Measurements from ENCODE around the gene NPAS3.

Gene NPAS3

DNA sequence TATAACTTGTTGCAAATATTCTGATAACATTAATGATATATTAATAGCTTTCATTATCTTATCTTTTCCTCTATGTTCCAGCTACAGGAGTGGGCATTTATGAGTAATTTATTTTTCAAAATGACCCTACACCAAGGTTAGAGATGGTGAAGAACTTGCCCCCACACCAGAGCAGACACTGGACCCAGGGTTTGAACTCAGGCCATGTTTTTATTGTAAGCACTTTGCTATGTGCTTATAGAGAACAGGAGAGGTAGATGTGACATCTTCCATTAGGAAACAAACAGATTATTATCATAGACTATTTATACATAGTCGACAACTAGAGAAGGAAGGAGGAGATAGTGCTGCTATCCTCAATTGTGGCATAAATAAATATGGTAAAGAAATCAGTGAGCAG lies 747.0 kb downstream of the NPAS3 start:
- DNase-seq: no peak
- H3K4me1 Mint-ChIP-seq: no peaks in the 10 kb centered on the region
- no peak overlapping the region for H3K27ac Mint-ChIP-seq
- no peaks in the 10 kb centered on the region for H3K9me3 Mint-ChIP-seq
- no peak overlapping the region for H3K4me3 Mint-ChIP-seq
- no peaks in the 10 kb centered on the region for H3K36me3 Mint-ChIP-seq (ENCODE audit: low read depth)
- no peaks in the 10 kb centered on the region for H3K27me3 Mint-ChIP-seq
- no peak for ATAC-seq

DNA sequence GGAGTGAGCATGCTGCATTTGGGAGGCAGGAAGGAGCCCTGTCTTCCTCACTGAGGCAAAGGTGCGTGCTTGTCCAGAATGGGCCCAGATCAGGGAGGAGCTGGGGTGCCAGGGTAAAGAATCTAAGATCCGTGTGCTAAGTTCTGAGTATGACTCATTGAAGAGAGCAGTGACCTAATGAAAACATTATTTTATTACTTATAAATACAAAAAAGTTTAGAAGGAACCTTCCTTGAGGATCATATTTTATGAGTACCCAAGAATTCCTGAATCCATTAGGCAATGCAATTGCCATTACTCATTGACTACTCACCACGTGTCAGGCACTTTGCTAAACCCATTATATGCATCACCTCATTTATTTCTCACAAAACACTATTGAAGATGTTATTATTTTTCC lies 747.5 kb downstream of the NPAS3 start:
- DNase-seq (no peak), ATAC-seq (no peak)
- Mint-ChIP-seq H3K9me3 (no peaks in the 10 kb centered on the region), H3K36me3 (ENCODE audit: low read depth) (no peaks in the 10 kb centered on the region), H3K27me3 (no peaks in the 10 kb centered on the region), H3K27ac (no peak overlapping the region), H3K4me3 (no peak overlapping the region), H3K4me1 (no peaks in the 10 kb centered on the region)

DNA sequence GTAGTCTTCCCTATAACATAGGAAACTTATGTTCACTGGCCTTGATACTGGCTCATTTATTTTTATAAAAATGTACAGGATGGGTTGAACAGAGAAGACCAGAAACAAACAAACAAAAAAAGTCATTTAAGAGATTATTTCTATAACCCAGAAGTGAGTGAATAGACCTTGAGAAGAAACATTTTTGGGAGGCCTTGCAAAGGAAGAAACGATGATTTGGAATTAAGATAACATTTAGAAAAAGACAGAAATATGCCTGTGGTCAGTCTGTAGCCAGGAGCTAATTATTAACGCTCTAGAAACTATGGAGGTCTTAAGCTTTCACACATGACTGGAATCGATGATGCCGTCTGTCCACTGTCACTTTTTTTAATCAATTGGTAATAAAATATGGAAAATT lies 748.2 kb downstream of the NPAS3 start:
- H3K27me3 Mint-ChIP-seq: no peaks in the 10 kb centered on the region

DNA sequence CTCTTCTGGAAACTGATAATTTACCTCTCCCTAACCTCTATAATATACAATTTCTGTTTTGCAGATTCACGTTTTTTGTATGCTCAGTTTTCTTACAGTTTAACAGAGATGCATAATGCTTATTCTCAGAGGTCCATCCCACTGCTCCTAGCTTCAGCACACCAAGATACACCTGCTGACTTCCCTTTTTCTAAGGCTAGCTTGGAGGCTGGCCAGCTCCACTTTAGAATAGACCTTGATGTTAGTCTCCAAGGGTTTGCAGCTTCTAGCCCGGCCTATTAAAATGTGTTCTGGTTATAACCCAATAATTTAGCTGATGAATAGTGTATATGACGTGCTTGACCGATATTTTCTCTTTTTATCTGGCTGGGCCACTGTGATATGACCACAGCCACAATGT lies 751.0 kb downstream of the NPAS3 start:
- Mint-ChIP-seq H3K36me3 (ENCODE audit: low read depth) (no peaks in the 10 kb centered on the region), H3K9me3 (no peaks in the 10 kb centered on the region), H3K4me3 (no peak overlapping the region), H3K27ac (no peak overlapping the region), H3K4me1 (no peaks in the 10 kb centered on the region), H3K27me3 (no peaks in the 10 kb centered on the region)
- DNase-seq (no peak), ATAC-seq (no peak)

More for the DNA sequence above, 748.2 kb downstream of the NPAS3 start:
- Mint-ChIP-seq H3K36me3 (ENCODE audit: low read depth) (no peaks in the 10 kb centered on the region), H3K4me3 (no peak overlapping the region), H3K27ac (no peak overlapping the region), H3K9me3 (no peaks in the 10 kb centered on the region), H3K4me1 (no peaks in the 10 kb centered on the region)
- ATAC-seq (no peak), DNase-seq (no peak)

DNA sequence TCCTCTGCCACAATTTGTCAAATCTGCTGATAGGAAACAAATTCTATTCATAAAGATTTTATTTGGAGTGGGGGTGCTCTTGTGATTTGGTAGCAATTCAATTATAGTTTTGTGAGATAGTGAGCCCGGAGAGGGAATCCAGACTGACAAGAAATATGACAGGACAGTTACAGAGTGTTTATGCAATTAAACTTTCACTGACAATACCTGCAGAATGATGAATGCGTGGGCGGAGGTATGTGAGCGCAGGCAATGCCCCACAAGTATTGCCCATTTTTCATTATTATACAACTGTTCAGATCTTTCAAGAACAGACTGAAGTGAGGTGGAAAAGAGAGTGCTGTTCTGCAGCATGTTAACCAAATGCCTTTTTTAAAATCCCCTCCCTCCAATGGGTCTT lies 753.2 kb downstream of the NPAS3 start:
- Mint-ChIP-seq H3K36me3 (ENCODE audit: low read depth) (no peaks in the 10 kb centered on the region), H3K4me3 (no peak overlapping the region), H3K9me3 (no peaks in the 10 kb centered on the region), H3K27me3 (no peaks in the 10 kb centered on the region), H3K4me1 (no peaks in the 10 kb centered on the region), H3K27ac (no peak overlapping the region)
- ATAC-seq (no peak), DNase-seq (no peak)

DNA sequence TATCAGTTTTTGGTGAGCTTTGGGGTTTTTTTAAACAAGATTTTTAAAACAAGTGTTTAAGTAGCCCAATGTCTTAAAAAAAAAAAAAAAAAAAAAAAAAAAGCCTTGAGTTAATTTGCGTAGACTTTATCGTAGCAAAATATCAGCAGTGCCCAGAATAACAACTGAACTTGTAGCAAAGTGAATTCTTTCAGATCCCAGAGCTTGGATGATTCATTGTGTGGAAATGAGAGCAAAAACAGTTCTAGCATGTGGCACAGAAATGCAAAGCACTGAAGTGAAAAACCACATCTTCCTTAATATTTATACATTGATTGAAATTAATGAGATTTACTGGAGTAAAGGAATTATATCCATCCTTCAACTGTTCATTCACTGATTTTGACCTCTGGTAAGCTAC lies 754.1 kb downstream of the NPAS3 start:
- DNase-seq (no peak), ATAC-seq (no peak)
- no peak overlapping the region for H3K4me3 Mint-ChIP-seq
- H3K27ac Mint-ChIP-seq: no peak overlapping the region
- H3K36me3 Mint-ChIP-seq (ENCODE audit: low read depth): no peaks in the 10 kb centered on the region
- H3K9me3 Mint-ChIP-seq: no peaks in the 10 kb centered on the region
- H3K27me3 Mint-ChIP-seq: no peaks in the 10 kb centered on the region
- no peaks in the 10 kb centered on the region for H3K4me1 Mint-ChIP-seq

DNA sequence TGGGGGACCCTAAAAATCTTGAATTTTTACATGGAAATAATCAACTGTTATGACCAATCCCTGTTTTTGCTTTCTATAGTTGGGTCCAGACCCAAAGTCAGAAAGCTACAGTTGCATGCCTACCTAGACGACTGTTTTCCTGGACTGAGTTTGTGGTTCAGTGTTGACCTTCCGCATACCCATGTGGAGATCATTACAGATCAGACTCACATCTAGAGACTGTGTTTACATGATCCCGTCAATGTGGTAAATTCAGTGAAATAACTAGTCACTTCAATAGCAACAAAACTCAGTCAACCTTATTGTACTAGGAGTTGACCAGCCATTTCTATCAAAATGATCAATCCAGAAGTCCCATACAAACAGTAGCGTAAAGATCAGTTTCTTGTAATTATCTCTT lies 754.6 kb downstream of the NPAS3 start:
- no peaks in the 10 kb centered on the region for H3K36me3 Mint-ChIP-seq (ENCODE audit: low read depth)
- no peak overlapping the region for H3K27ac Mint-ChIP-seq
- no peaks in the 10 kb centered on the region for H3K27me3 Mint-ChIP-seq
- no peak overlapping the region for H3K4me3 Mint-ChIP-seq
- no peaks in the 10 kb centered on the region for H3K4me1 Mint-ChIP-seq
- DNase-seq (no peak), ATAC-seq (no peak)
- no peaks in the 10 kb centered on the region for H3K9me3 Mint-ChIP-seq

DNA sequence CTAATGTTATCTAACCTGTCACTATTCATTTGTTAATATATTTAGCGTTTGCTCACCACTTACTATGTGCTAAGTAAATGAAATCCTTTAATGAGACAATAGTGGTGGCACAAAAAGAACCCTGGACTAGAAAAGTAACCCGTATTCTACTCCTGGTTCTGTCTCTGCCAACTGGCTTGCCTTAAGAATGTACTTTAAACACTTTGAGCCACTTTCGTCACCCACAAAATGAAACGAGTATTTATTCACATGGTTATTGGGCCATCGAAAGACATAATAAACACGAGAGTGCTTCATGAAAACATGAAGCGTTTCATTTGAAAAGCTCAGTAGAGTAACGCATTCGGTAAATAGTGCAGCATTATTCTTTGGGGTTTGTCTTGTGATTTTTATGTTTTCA lies 757.5 kb downstream of the NPAS3 start:
- H3K27me3 Mint-ChIP-seq: peaks cover 2% of the 10 kb centered on the region
- no peak for DNase-seq

DNA sequence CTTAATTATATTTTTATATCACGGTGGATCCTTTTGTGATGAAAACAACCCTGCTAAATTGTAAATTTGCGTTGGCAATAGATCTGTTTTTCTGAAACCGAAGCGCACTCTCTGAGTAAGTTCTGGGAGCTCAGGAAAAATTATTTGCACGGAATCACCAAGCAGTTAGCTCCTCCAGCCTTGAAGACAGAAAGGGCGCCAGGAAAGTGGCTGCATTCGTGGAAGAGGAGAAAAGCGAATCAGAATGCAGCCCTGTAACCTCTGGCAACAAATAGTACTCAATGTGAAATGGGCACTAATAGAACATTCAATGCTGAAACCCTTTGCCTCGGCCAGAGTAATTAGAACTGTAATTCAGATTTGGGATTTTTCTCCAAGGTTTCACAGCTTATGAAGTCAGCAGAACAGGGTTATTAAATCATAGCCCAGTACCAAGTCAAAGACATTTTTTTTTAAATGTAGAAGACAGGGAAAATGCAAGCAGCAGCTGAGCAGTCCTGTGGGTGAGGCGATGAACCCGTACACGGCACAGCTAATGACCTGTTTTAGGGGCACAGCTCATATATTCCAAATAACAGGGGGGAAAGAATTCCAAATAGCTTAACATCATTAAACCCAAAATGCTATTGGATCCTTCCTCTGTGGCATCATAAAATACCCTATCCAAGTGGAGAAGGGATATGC lies 760.8 kb downstream of the NPAS3 start:
- H3K27me3 Mint-ChIP-seq: peaks cover 4% of the 10 kb centered on the region
- no peaks in the 10 kb centered on the region for H3K4me1 Mint-ChIP-seq
- DNase-seq: no peak
- H3K4me3 Mint-ChIP-seq: no peak overlapping the region
- no peaks in the 10 kb centered on the region for H3K9me3 Mint-ChIP-seq
- no peak for ATAC-seq
- H3K36me3 Mint-ChIP-seq (ENCODE audit: low read depth): no peaks in the 10 kb centered on the region
- no peak overlapping the region for H3K27ac Mint-ChIP-seq

More for the DNA sequence above, 757.5 kb downstream of the NPAS3 start:
- Mint-ChIP-seq H3K4me3 (no peak overlapping the region), H3K27ac (no peak overlapping the region), H3K4me1 (no peaks in the 10 kb centered on the region), H3K36me3 (ENCODE audit: low read depth) (no peaks in the 10 kb centered on the region), H3K9me3 (no peaks in the 10 kb centered on the region)
- no peak for ATAC-seq

DNA sequence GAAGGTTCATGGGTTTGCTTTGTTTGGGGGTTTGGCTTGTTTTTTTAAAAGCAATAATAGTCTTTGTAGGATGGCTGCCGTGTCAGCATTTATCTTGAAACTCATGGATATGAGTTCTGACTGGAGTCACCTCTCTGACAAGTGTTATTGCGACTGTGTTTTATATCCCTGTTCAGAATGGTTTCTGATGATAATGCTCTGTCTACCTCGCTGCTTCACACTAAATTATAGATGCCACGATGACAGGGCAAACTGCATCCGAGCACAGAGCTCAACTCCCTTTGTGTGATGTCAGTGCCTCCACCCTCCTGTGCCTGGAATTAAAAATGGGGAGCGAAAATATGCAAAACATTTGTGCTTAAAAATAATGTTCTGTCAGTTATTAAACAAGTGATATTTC lies 761.4 kb downstream of the NPAS3 start:
- Mint-ChIP-seq H3K4me3 (no peak overlapping the region), H3K9me3 (no peaks in the 10 kb centered on the region), H3K4me1 (no peaks in the 10 kb centered on the region), H3K27ac (no peak overlapping the region), H3K36me3 (ENCODE audit: low read depth) (no peaks in the 10 kb centered on the region), H3K27me3 (peaks cover 4% of the 10 kb centered on the region)
- ATAC-seq (no peak), DNase-seq (no peak)

DNA sequence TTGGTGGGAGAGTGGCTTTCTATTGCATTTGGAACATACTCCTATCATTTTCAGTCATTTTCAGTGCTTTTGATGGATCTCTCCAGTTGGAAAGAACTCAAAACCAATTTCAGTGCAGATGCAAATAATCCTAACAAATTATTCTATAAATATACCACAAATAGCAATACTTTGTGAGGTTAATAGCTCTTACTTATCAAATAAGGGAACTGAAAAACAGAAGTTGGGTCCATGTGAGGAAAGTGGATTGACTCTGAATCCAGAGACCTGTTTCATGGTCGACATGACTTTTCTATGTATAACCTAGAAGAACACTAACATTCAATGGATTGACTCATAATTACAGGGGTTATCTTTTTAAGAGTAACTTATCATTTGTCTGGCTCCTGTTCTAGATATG lies 763.6 kb downstream of the NPAS3 start:
- Mint-ChIP-seq H3K27ac (no peak overlapping the region), H3K4me3 (no peak overlapping the region), H3K9me3 (no peaks in the 10 kb centered on the region), H3K36me3 (ENCODE audit: low read depth) (no peaks in the 10 kb centered on the region), H3K4me1 (no peaks in the 10 kb centered on the region), H3K27me3 (peaks cover 4% of the 10 kb centered on the region)
- ATAC-seq (no peak), DNase-seq (no peak)

DNA sequence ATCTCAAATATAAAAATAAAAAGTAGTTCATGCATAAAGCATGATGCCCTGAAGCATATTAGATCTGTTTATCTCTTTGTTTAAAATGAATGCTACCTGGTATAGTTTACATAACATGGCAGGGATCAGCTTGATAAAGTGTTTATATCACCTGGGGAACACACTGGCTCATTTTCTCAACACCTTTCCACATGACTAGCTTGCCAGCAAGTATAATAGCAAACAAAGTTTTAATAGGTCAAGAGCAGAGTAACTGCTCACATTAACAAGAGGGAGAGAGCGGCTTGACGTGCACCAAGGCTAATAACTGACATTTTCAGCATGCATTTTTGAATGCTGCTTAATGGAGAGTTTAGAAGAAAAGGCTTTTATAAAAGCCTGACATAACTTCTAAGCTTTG lies 765.8 kb downstream of the NPAS3 start:
- Mint-ChIP-seq H3K27ac (no peak overlapping the region), H3K4me3 (no peak overlapping the region), H3K36me3 (ENCODE audit: low read depth) (no peaks in the 10 kb centered on the region), H3K27me3 (peaks cover 4% of the 10 kb centered on the region), H3K4me1 (no peaks in the 10 kb centered on the region), H3K9me3 (no peaks in the 10 kb centered on the region)
- DNase-seq (no peak), ATAC-seq (no peak)

DNA sequence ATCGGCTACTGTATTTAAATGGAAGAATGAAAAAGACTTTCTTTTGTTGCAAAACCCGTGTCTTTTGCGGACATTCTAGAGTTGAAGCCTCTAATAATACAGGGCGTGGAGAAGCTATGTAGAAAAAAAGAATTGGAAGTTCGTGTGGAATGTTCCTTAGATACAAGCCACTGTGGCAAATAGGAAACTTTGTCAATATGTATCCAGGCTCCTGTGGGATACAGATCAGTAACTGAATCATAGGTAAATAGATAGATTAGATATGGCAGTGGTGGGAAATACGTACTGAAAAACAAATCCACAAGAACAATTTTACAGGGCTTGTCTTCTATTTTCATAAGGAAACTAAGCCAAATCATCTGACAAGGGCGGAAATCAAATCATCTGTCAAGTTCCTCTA lies 766.8 kb downstream of the NPAS3 start:
- Mint-ChIP-seq H3K4me1 (no peaks in the 10 kb centered on the region), H3K27ac (no peak overlapping the region), H3K9me3 (no peaks in the 10 kb centered on the region), H3K36me3 (ENCODE audit: low read depth) (no peaks in the 10 kb centered on the region), H3K27me3 (peaks cover 2% of the 10 kb centered on the region), H3K4me3 (no peak overlapping the region)
- DNase-seq: no peak
- ATAC-seq: no peak

DNA sequence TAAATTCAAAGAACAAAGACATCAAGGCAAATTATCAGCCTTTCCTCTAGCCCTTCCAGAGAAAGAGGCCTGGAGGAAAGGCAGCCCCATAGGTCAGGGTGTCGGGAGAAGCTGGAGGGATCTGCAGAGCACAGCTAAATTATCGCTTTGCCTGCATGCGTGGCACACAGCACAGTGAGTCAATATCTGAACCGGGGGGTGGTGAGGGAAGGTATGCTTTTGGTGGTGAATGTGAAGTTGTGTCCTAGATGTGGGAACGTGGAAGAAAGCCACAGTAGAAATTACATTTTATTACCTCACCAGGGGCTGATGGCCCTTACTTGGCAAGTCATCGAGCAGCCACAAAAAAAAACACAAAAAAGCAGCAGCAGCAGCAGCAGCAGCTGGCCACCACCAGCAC lies 769.0 kb downstream of the NPAS3 start:
- Mint-ChIP-seq H3K36me3 (ENCODE audit: low read depth) (no peaks in the 10 kb centered on the region), H3K9me3 (no peaks in the 10 kb centered on the region), H3K27me3 (no peaks in the 10 kb centered on the region), H3K4me1 (no peaks in the 10 kb centered on the region), H3K4me3 (no peak overlapping the region), H3K27ac (no peak overlapping the region)
- ATAC-seq (no peak), DNase-seq (no peak)

DNA sequence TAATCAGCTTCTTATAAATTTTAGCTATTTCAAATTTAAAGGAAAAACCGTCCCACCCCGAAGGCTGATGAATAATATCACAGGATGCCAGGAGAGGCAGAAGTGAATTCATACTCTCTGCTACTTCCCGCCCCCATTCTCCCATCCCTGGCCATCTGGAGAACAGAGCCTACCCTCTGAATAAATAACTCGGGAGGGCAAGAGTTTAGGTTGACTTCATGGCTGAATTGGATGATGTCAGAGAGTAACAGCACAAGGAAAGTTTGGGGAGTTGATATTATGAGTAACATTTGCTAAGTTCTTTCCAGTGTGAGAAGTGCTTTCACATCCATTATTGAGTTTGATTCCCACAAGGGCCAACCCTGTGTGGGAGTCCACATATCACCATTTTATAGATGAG lies 770.6 kb downstream of the NPAS3 start:
- Mint-ChIP-seq H3K27me3 (no peaks in the 10 kb centered on the region), H3K27ac (no peak overlapping the region), H3K9me3 (no peaks in the 10 kb centered on the region), H3K4me3 (no peak overlapping the region), H3K36me3 (ENCODE audit: low read depth) (no peaks in the 10 kb centered on the region), H3K4me1 (no peaks in the 10 kb centered on the region)
- ATAC-seq (no peak), DNase-seq (no peak)

DNA sequence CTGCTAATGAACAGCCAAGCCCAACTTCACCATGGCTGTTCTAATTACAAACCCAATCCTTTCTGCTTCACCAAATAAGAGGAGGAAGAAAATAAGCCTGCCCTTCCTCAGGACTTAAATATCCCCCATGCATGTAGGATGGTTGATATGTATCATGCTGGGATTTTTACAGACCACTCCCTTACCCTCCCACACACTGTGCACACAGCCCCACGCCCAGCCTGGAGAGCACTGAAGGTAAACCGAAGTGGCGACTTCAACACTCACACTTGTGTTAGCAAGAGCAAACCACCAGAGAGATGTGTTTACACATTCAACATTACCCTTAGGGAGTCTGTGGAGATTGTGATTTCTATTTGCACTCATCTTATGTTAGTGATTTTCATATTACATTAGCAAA lies 771.0 kb downstream of the NPAS3 start:
- no peaks in the 10 kb centered on the region for H3K4me1 Mint-ChIP-seq
- H3K27ac Mint-ChIP-seq: no peak overlapping the region

More for the DNA sequence above, 771.0 kb downstream of the NPAS3 start:
- ATAC-seq (no peak), DNase-seq (no peak)
- H3K9me3 Mint-ChIP-seq: no peaks in the 10 kb centered on the region
- no peak overlapping the region for H3K4me3 Mint-ChIP-seq
- no peaks in the 10 kb centered on the region for H3K27me3 Mint-ChIP-seq
- no peaks in the 10 kb centered on the region for H3K36me3 Mint-ChIP-seq (ENCODE audit: low read depth)
